ENCODE data around the gene CFAP74. TPM values are rescaled to one million over a fixed set of nuclear protein-coding genes. Genes with fewer than 3 reads are reported as not detected.

The CFAP74 gene
- total and polyA plus RNA-seq, 2 donors (not counting 3 experiments of a cell fraction or from before 2014, with no cell fraction given) = not detected

DNA sequence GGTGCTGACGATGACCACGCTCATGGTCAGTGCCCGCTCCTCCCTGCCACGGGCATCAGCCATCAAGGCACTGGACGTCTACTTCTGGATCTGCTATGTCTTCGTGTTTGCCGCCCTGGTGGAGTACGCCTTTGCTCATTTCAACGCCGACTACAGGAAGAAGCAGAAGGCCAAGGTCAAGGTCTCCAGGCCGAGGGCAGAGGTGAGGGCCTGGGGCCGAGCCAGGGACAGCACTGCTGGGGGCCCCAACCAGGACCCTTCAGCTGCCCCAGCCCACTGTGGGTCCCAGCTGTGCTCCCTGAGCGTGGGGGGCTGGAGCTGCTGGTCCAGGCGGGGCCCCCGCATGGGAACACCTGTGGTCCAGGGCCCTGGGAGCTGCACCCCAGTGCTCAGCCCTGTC is 26.0 kb upstream of the CFAP74 start:
- DNase-seq (ENCODE audit: low read depth, low spot score) = no peak
- H3K9me1 ChIP-seq (replicated peaks; ENCODE audit: control insufficient read depth, extremely low read depth, insufficient read depth, low read length) = no peaks in the 10 kb centered on the region
- H3K27me3 ChIP-seq (ENCODE audit: control insufficient read depth in 2 of 2, insufficient read depth in 2 of 2, low read length in 2 of 2) = no peaks in the 10 kb centered on the region
- no peak overlapping the region for H3K4me3 ChIP-seq (replicated peaks in 1 of 3; ENCODE audit: insufficient read depth in 1 of 3, low read depth in 1 of 3, low read length in 3 of 3)
- CTCF ChIA-PET = interaction anchor here (4.7 kb wide), 1 partner anchor 15 kb away, joined by 19 read pairs; no protein-coding TSS in a partner anchor
- no peak overlapping the region for H3K4me2 ChIP-seq (ENCODE audit: insufficient read depth, low read length)
- H3K79me2 ChIP-seq (ENCODE audit: control insufficient read depth, insufficient read depth, low read length) = no peaks in the 10 kb centered on the region
- BruUV-seq (replicated peaks) = no TSS peak
- dilution Hi-C loops (cut with MboI; ENCODE audit: extremely low pct_ligation_motif_present, low sequenced_read_pairs) = no loop called here
- H3K36me3 ChIP-seq (ENCODE audit: control insufficient read depth in 2 of 2, extremely low read depth in 1 of 2, insufficient read depth in 2 of 2, low read length in 2 of 2) = no peaks in the 10 kb centered on the region
- no peak overlapping the region for H2AFZ ChIP-seq (ENCODE audit: low read depth, low read length)
- no peaks in the 10 kb centered on the region for H3K9me3 ChIP-seq (replicated peaks; ENCODE audit: control insufficient read depth, insufficient read depth, low read length)
- no peaks in the 10 kb centered on the region for H4K20me1 ChIP-seq (replicated peaks; ENCODE audit: control insufficient read depth, extremely low read depth, insufficient read depth, low read length)
- intact Hi-C loops (cut with micrococcal nuclease) = no loop called here
- POLR2A ChIA-PET = no interaction called here
- no peak for FAIRE-seq
- no peaks in the 10 kb centered on the region for H3K4me1 ChIP-seq (ENCODE audit: control insufficient read depth, extremely low read depth, insufficient read depth, low read length)
- H3K27ac ChIP-seq (ENCODE audit: insufficient read depth, low read depth, low read length) = no peak overlapping the region
- H3K9ac ChIP-seq (replicated peaks; ENCODE audit: extremely low read depth, insufficient read depth, low read length) = no peak overlapping the region
- TF ChIP-seq MAX (IDR thresholded peaks at IDR 0.05; ENCODE audit: insufficient read depth, insufficient read length) = no peak
- TF ChIP-seq CTCF (IDR thresholded peaks at IDR 0.05; ENCODE audit: extremely low read depth in 1 of 2, insufficient read depth in 1 of 2, low read depth in 1 of 2, low read length in 2 of 2) = no peak
- no peak for TF ChIP-seq EZH2 (IDR thresholded peaks at IDR 0.05; ENCODE audit: borderline replicate concordance, low read depth, low read length, severe bottlenecking)
- TF ChIP-seq JUN (IDR thresholded peaks at IDR 0.05; ENCODE audit: borderline replicate concordance, insufficient read depth, insufficient read length, low read depth) = no peak
- no peak for TF ChIP-seq GATA2 (IDR thresholded peaks at IDR 0.05; ENCODE audit: insufficient read depth, insufficient read length, low read depth, low read length)
- no peak for TF ChIP-seq FOS (IDR thresholded peaks at IDR 0.05; ENCODE audit: borderline replicate concordance, insufficient read depth, low read length)
- TF ChIP-seq MYC (IDR thresholded peaks at IDR 0.05; ENCODE audit: low read depth, low read length) = no peak
- no peak for TF ChIP-seq POLR2AphosphoS5 (IDR thresholded peaks at IDR 0.05; ENCODE audit: insufficient read depth, low read depth, low read length)
- TF ChIP-seq POLR2A (IDR thresholded peaks at IDR 0.05; ENCODE audit: low read depth, low read length) = no peak

Data from endothelial cell of umbilical vein (primary cell).